ENCODE measurements around the gene DAPK2.

The DAPK2 gene

GRCh38 chr15:64050281-64051092, 4.2 kb upstream of the DAPK2 start:
- DNase-seq, result no peak
- in situ Hi-C loops (cut with HindIII; ENCODE audit: low pct_ligation_motif_present, low sequenced_read_pairs), result no loop called here

GRCh38 chr15:64048781-64049460, 2.6 kb upstream of the DAPK2 start:
- no peaks in the 10 kb centered on the region for H3K36me3 ChIP-seq (replicated peaks)
- H3K4me3 ChIP-seq (ENCODE audit: low read depth, low read length), result no peak overlapping the region
- H3K27ac ChIP-seq, result no peak overlapping the region
- no peaks in the 10 kb centered on the region for H3K27me3 ChIP-seq (replicated peaks)
- TF ChIP-seq CTCF (IDR thresholded peaks at IDR 0.05; ENCODE audit: low read depth, low read length, missing control alignments), result no peak
- no peak for DNase-seq
- in situ Hi-C loops (cut with HindIII; ENCODE audit: low pct_ligation_motif_present, low sequenced_read_pairs), result no loop called here

More at GRCh38 chr15:64050281-64051092, 4.2 kb upstream of the DAPK2 start:
- no peak overlapping the region for H3K27ac ChIP-seq
- no peaks in the 10 kb centered on the region for H3K27me3 ChIP-seq (replicated peaks)
- no peak overlapping the region for H3K4me3 ChIP-seq (ENCODE audit: low read depth, low read length)
- TF ChIP-seq CTCF (IDR thresholded peaks at IDR 0.05; ENCODE audit: low read depth, low read length, missing control alignments), result no peak
- no peaks in the 10 kb centered on the region for H3K36me3 ChIP-seq (replicated peaks)

GRCh38 chr15:64045774-64046420, 388 bp downstream of the DAPK2 start:
- H3K27ac ChIP-seq, result no peak overlapping the region
- in situ Hi-C loops (cut with HindIII; ENCODE audit: low pct_ligation_motif_present, low sequenced_read_pairs), result no loop called here
- no peak for TF ChIP-seq CTCF (IDR thresholded peaks at IDR 0.05; ENCODE audit: low read depth, low read length, missing control alignments)
- no peaks in the 10 kb centered on the region for H3K36me3 ChIP-seq (replicated peaks)
- peak overlapping the region; percentile 49 for H3K4me3 ChIP-seq (ENCODE audit: low read depth, low read length)
- no peak for DNase-seq
- no peaks in the 10 kb centered on the region for H3K27me3 ChIP-seq (replicated peaks)

- Histone ChIP-seq H3K4me3 (ENCODE audit: low read depth, low read length) (no peak overlapping the region), H3K27ac (no peak overlapping the region), H3K27me3 (replicated peaks) (no peaks in the 10 kb centered on the region), H3K36me3 (replicated peaks) (no peaks in the 10 kb centered on the region)
- TF ChIP-seq CTCF (IDR thresholded peaks at IDR 0.05; ENCODE audit: low read depth, low read length, missing control alignments), result no peak
- in situ Hi-C loops (cut with HindIII; ENCODE audit: low pct_ligation_motif_present, low sequenced_read_pairs), result no loop called here
- no peak for DNase-seq
Observed at GRCh38 chr15:64045101-64045435, 1.2 kb downstream of the DAPK2 start.

GRCh38 chr15:64044300-64045100, 1.8 kb downstream of the DAPK2 start:
- Histone ChIP-seq H3K27ac (no peak overlapping the region), H3K4me3 (ENCODE audit: low read depth, low read length) (no peak overlapping the region), H3K36me3 (replicated peaks) (no peaks in the 10 kb centered on the region), H3K27me3 (replicated peaks) (no peaks in the 10 kb centered on the region)
- TF ChIP-seq CTCF (IDR thresholded peaks at IDR 0.05; ENCODE audit: low read depth, low read length, missing control alignments), result no peak
- in situ Hi-C loops (cut with HindIII; ENCODE audit: low pct_ligation_motif_present, low sequenced_read_pairs), result no loop called here
- DNase-seq, result no peak

Data from brain microvascular endothelial cell (primary cell).